DOHH2 (cell line): ENCODE results near the gene LARP6.

Experiments
- H3F3A ChIP-seq: fragments of 200-600 bp; sonication (generic), shearing (Covaris generic); 2 replicates; pipeline ENCODE4 v1.6.0; 2016; ENCODE audit warnings: antibody characterized with exemption, mild to moderate bottlenecking; ENCODE audit not compliant: control insufficient read depth, insufficient read depth
- H3K27ac ChIP-seq: fragments of 200-600 bp; sonication (generic); 2 replicates; pipeline ENCODE4 v1.5.1; 2014; ENCODE audit warnings: low read depth, mild to moderate bottlenecking, low read length, moderate library complexity
- H3K27me3 ChIP-seq: fragments of 200-600 bp; sonication (generic); 2 replicates; pipeline ENCODE4 v1.6.1; 2014; ENCODE audit warnings: mild to moderate bottlenecking, low read length, mixed read lengths; ENCODE audit not compliant: control insufficient read depth
- H3K36me3 ChIP-seq: fragments of 200-600 bp; sonication (generic); 2 replicates; pipeline ENCODE4 v1.6.1; 2014; ENCODE audit warnings: mild to moderate bottlenecking, low read length, moderate library complexity, mixed read lengths; ENCODE audit not compliant: control insufficient read depth
- H3K4me1 ChIP-seq: fragments of 200-600 bp; sonication (generic); 2 replicates; pipeline ENCODE4 v1.6.1; 2014; ENCODE audit warnings: mild to moderate bottlenecking, low read length, mixed read lengths; ENCODE audit not compliant: control insufficient read depth
- H3K4me2 ChIP-seq: fragments of 200-600 bp; sonication (generic); 2 replicates; pipeline ENCODE4 v1.6.0; 2014; ENCODE audit warnings: mild to moderate bottlenecking, low read length, moderate library complexity
- H3K4me3 ChIP-seq: fragments of 200-600 bp; sonication (generic); 2 replicates; pipeline ENCODE4 v1.5.1; 2014; ENCODE audit warnings: mild to moderate bottlenecking, low read length, mixed read lengths
- H3K79me2 ChIP-seq: fragments of 200-600 bp; sonication (generic); 2 replicates; pipeline ENCODE4 v1.6.1; 2014; ENCODE audit warnings: mild to moderate bottlenecking, low read length, mixed read lengths; ENCODE audit not compliant: control insufficient read depth
- H3K9me2 ChIP-seq: fragments of 200-600 bp; sonication (generic); replicated peaks from 2 replicates; pipeline ENCODE4 v1.6.1; 2014; ENCODE audit warnings: mild to moderate bottlenecking, low read length, mixed read lengths; ENCODE audit not compliant: control insufficient read depth
- H3K9me3 ChIP-seq: fragments of 200-600 bp; sonication (generic); 2 replicates; pipeline ENCODE4 v1.6.1; 2014; ENCODE audit warnings: antibody characterized with exemption, low read length, mixed read lengths; ENCODE audit not compliant: control insufficient read depth, insufficient read depth
- H4K20me1 ChIP-seq: fragments of 200-600 bp; sonication (generic); 2 replicates; pipeline ENCODE4 v1.6.0; 2014; ENCODE audit warnings: low read depth, mild to moderate bottlenecking, antibody characterized with exemption, low read length, moderate library complexity; ENCODE audit not compliant: control insufficient read depth, insufficient read depth
- EZH2phosphoT487 ChIP-seq: fragments of 200-600 bp; sonication (generic); IDR thresholded peaks from 2 replicates; pipeline ENCODE4 v1.6.1; 2017; ENCODE audit warnings: borderline replicate concordance, mild to moderate bottlenecking, antibody characterized with exemption, low read length, moderate library complexity, mixed read lengths
- TF ChIP-seq, protein P1 (sequence below): fragments of 200-600 bp; sonication (generic); IDR thresholded peaks from one replicate; pipeline ENCODE4 v1.5.1; 2014; ENCODE audit warnings: antibody characterized with exemption, mild to moderate bottlenecking, low read depth, low read length; ENCODE audit not compliant: poor library complexity, severe bottlenecking

The LARP6 gene

DNA sequence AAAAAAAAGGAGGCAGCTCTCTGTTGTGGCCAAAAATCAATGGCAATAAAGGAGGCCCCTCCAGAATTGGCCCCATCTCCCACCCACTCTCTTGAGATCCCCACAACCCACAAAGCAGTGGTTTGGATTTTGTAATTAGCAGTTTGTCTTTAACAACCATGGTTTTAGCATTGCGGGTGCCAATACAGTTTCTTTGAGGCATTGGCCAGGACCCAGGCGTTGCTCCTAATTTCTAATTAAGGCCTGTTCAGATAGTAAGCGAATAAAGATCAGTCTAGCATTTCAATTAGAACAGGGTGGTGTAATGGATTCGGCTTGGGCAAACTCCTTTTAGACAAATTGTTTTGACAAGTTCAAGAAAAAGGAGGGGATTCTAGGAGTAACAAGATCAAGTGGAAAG is 67.0 kb downstream of the LARP6 start:
- Histone ChIP-seq H3K4me1 (no peaks in the 10 kb centered on the region), H3K9me2 (no peaks in the 10 kb centered on the region), H3K4me3 (no peak overlapping the region), H3K9me3 (no peaks in the 10 kb centered on the region), H3K27ac (no peak overlapping the region), H3K4me2 (no peak overlapping the region), H3K36me3 (no peaks in the 10 kb centered on the region), H3K27me3 (no peaks in the 10 kb centered on the region), H4K20me1 (no peaks in the 10 kb centered on the region), H3F3A (no peaks in the 10 kb centered on the region), H3K79me2 (no peaks in the 10 kb centered on the region)
- no peak for TF ChIP-seq EZH2phosphoT487
- TF ChIP-seq, protein P1, sequence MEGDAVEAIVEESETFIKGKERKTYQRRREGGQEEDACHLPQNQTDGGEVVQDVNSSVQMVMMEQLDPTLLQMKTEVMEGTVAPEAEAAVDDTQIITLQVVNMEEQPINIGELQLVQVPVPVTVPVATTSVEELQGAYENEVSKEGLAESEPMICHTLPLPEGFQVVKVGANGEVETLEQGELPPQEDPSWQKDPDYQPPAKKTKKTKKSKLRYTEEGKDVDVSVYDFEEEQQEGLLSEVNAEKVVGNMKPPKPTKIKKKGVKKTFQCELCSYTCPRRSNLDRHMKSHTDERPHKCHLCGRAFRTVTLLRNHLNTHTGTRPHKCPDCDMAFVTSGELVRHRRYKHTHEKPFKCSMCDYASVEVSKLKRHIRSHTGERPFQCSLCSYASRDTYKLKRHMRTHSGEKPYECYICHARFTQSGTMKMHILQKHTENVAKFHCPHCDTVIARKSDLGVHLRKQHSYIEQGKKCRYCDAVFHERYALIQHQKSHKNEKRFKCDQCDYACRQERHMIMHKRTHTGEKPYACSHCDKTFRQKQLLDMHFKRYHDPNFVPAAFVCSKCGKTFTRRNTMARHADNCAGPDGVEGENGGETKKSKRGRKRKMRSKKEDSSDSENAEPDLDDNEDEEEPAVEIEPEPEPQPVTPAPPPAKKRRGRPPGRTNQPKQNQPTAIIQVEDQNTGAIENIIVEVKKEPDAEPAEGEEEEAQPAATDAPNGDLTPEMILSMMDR = no peak

DNA sequence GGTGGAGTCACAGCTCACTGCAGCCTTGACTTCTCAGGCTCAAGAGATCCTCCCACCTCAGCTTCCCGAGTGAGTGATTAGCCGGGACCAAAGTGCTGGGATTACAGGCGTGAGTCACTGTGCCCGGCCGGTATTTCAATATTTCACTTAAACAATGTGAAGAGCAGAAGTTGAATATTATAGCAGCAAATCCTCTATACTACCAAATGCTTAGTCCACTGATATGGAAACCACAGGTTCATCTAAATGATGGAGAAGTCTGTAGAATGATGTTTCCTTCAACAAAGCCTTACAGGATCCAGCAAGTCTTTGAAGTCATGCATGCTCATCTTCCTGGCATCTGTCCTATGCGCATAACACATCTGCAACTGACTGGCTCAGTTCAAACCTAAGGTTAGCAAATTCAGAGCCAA is 70.3 kb downstream of the LARP6 start:
- no peak overlapping the region for H3K4me3 ChIP-seq
- H3K4me2 ChIP-seq = no peak overlapping the region
- no peaks in the 10 kb centered on the region for H4K20me1 ChIP-seq
- no peaks in the 10 kb centered on the region for H3F3A ChIP-seq
- TF ChIP-seq, protein P1 = no peak
- no peak for TF ChIP-seq EZH2phosphoT487
- no peaks in the 10 kb centered on the region for H3K4me1 ChIP-seq
- H3K27me3 ChIP-seq = no peaks in the 10 kb centered on the region
- H3K79me2 ChIP-seq = no peaks in the 10 kb centered on the region
- no peaks in the 10 kb centered on the region for H3K9me3 ChIP-seq
- H3K36me3 ChIP-seq = no peaks in the 10 kb centered on the region
- no peak overlapping the region for H3K27ac ChIP-seq
- no peaks in the 10 kb centered on the region for H3K9me2 ChIP-seq

DNA sequence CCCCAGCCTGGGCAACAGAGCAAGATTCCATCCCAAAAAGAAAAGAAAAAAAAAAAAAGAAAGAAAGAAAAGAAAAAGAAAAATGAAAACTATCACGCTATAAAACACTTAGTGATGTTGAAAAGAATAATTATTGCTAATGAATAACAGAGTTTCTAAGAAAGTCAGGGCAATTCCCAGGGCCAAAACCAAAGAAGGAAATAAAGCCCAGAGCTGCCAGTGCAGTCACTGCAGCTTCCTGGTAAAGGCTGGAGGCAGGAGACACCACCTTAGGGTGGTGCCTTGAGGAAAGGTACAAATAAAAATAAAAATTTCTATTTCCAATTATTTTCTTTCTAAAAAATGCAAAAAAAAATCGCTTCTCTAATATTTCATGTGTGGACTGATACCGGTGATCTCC is 70.9 kb downstream of the LARP6 start:
- H3K36me3 ChIP-seq = no peaks in the 10 kb centered on the region
- no peaks in the 10 kb centered on the region for H3K79me2 ChIP-seq
- H3K4me1 ChIP-seq = no peaks in the 10 kb centered on the region
- H3F3A ChIP-seq = no peaks in the 10 kb centered on the region
- H3K4me3 ChIP-seq = no peak overlapping the region
- H4K20me1 ChIP-seq = no peaks in the 10 kb centered on the region
- H3K4me2 ChIP-seq = no peak overlapping the region
- no peaks in the 10 kb centered on the region for H3K9me2 ChIP-seq
- no peak overlapping the region for H3K27ac ChIP-seq
- no peak for TF ChIP-seq EZH2phosphoT487
- TF ChIP-seq, protein P1 = no peak
- no peaks in the 10 kb centered on the region for H3K27me3 ChIP-seq
- no peaks in the 10 kb centered on the region for H3K9me3 ChIP-seq

DNA sequence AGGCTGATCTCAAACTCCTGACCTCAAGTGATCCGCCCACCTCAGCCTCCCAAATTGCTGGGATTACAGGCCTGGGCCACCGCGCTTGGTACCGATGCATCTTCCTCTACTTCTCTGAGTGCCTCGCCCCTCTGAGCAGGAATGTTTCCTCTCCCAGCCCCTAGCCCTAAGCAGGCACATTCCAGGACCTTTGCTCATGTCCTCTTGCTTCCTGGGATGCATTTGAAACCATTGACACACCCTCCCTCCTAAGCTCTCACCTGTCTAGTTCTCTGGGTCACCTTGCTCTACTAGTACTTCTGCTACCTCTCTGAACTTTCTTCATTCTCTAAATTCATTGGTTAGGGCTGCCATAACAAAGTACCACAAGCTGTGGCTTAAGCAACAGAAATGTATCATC is 72.7 kb downstream of the LARP6 start:
- Histone ChIP-seq H3K27me3 (peaks cover 2% of the 10 kb centered on the region; the same call in 1 of the 2 replicates), H3K27ac (no peak overlapping the region)
- TF ChIP-seq, protein P1 = no peak
- no peak for TF ChIP-seq EZH2phosphoT487

More for the DNA sequence above, 72.7 kb downstream of the LARP6 start:
- Histone ChIP-seq H3F3A (no peaks in the 10 kb centered on the region), H3K79me2 (no peaks in the 10 kb centered on the region), H4K20me1 (no peaks in the 10 kb centered on the region), H3K4me3 (no peak overlapping the region), H3K9me2 (no peaks in the 10 kb centered on the region), H3K36me3 (no peaks in the 10 kb centered on the region), H3K4me2 (no peak overlapping the region), H3K4me1 (no peaks in the 10 kb centered on the region), H3K9me3 (no peaks in the 10 kb centered on the region)
